Fibroblast of villous mesenchyme (primary cell): Measurements from ENCODE around the gene CD163L1. TPM values are rescaled to one million over a fixed set of nuclear protein-coding genes. Genes with fewer than 3 reads are reported as not detected.

Experiments
- DNase-seq: peaks from one replicate; pipeline ENCODE4 v3.0.0-alpha.2; 2010; ENCODE audit warnings: low read depth
- H3K4me3 ChIP-seq: 2 replicates; pipeline ENCODE4 v1.5.1; 2011; ENCODE audit warnings: low read depth, mild to moderate bottlenecking, low read length
- total RNA-seq: library from RNA; depleted of rRNA; stranded (reverse); fragments of >200 nt; gene quantifications from 2 replicates; pipeline ENCODE4 v1.2.3, GENCODE V29; 2012
- TF ChIP-seq, protein P1 (sequence below): IDR thresholded peaks from 2 replicates; pipeline ENCODE4 v1.5.1; 2012; ENCODE audit warnings: low read depth, mild to moderate bottlenecking, low read length; ENCODE audit not compliant: insufficient read depth

Gene CD163L1
- total RNA-seq, 1 donor, result 7.3 TPM

DNA sequence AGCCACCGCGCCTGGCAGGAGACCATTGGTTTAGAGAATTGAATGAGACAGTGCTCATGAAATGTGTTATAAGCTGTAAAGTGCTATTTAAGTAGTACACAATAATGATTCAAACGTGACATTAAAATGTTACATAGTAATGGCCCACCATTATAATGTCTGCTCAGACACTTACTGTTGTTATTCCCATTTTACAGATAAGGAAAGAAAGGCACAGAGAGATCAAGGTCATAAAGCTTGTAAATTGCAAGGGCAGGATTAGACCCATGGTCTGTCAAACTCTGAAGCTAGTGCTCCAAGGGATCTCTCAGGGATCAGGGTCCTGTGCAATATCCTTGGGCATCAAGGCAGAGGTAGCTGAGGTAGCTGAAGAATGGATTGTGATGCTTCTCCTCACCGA is 133.9 kb downstream of the CD163L1 start:
- DNase-seq, result no peak
- TF ChIP-seq, protein P1, sequence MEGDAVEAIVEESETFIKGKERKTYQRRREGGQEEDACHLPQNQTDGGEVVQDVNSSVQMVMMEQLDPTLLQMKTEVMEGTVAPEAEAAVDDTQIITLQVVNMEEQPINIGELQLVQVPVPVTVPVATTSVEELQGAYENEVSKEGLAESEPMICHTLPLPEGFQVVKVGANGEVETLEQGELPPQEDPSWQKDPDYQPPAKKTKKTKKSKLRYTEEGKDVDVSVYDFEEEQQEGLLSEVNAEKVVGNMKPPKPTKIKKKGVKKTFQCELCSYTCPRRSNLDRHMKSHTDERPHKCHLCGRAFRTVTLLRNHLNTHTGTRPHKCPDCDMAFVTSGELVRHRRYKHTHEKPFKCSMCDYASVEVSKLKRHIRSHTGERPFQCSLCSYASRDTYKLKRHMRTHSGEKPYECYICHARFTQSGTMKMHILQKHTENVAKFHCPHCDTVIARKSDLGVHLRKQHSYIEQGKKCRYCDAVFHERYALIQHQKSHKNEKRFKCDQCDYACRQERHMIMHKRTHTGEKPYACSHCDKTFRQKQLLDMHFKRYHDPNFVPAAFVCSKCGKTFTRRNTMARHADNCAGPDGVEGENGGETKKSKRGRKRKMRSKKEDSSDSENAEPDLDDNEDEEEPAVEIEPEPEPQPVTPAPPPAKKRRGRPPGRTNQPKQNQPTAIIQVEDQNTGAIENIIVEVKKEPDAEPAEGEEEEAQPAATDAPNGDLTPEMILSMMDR, result no peak
- H3K4me3 ChIP-seq, result no peak overlapping the region

Other genes with a start within 250 kb of the CD163L1 start
- not detected in 2 replicates for gene ACSM4, start 140.1 kb downstream of the CD163L1 start, total RNA-seq
- not detected in 2 replicates for gene CD163, start 59.6 kb upstream of the CD163L1 start, total RNA-seq
- not detected in 2 replicates for gene APOBEC1, start 221.8 kb upstream of the CD163L1 start, total RNA-seq